ENCODE measurements around the gene SDHC.

- TF ChIP-seq ELF4 (CRISPR knock-in tag; IDR thresholded peaks at IDR 0.05; ENCODE audit: borderline replicate concordance) (no peak), GATAD1 (CRISPR knock-in tag; IDR thresholded peaks at IDR 0.05) (no peak), ZFP90 (CRISPR knock-in tag; IDR thresholded peaks at IDR 0.05; ENCODE audit: borderline replicate concordance) (no peak), TAF1 (CRISPR knock-in tag; IDR thresholded peaks at IDR 0.05) (no peak), NFRKB (IDR thresholded peaks at IDR 0.05) (no peak), REST (IDR thresholded peaks at IDR 0.05; ENCODE audit: borderline replicate concordance in 1 of 2, low read depth in 1 of 2, low read length in 2 of 2) (no peak), EZH2 (conservative IDR thresholded peaks at IDR 0.05; ENCODE audit: low read depth, low read length) (no peak)
These were observed 60.2 kb downstream of the SDHC start for GRCh38 chr1:161374373-161374772.
